Epithelial cell of prostate (primary cell): ENCODE data around the gene TRIM75.
"Not testable (repeated sequence)": the region's sequence is repeated elsewhere in the genome, so short reads cannot be mapped to it uniquely, and the experiment has no call there.

Experiments used
- DNase-seq: peaks from one replicate; pipeline ENCODE4 v3.0.0-alpha.2; 2011; ENCODE audit warnings: low read depth, low spot score
- H3K27ac ChIP-seq: fragments of 450-650 bp; 2 replicates; pipeline ENCODE4 v1.5.1; 2017; ENCODE audit warnings: mild to moderate bottlenecking

Gene TRIM75

DNA sequence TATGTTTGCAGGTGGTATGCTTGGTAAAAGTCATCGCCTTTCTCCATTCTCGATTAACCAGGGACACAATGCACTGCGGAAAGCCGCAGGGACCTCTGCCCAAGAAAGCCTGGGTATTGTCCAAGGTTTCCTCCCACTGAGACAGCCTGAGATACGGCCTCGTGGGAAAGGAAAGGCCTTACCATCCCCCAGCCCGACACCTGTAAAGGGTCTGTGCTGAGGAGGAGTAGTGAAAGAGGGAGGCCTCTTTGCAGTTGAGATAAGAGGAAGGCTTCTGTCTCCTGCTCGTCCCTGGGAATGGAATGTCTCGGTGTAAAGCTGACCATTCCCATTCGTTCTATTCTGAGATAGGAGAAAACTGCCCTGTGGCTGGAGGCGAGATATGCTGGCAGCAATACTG, 19.7 kb downstream of the TRIM75 start:
- not testable (repeated sequence) for DNase-seq, H3K27ac ChIP-seq

DNA sequence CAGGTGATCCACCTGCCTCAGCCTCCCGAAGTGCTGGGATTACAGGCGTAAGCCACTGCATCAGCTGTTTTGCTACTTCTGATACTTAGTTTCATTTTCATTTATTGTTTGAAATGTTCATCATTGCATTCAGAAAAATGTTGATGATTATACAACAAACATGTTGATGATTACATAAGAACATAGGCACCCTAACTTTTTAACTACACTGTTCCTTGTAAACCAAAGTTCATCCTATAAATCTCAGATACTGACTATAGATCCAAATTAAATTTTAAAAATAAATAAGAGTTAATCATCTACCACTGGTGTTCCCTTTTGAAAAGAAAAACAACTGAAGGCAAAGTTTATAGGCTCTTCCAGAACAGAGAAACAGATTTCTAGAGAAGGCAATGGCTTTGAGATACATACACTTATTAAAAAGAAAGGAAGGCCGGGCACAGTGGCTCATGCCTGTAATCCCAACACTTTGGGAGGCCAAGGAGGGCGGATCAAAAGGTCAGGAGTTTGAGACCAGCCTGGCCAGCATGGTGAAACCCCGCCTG, 23.4 kb downstream of the TRIM75 start:
- DNase-seq: no peak
- no peak overlapping the region for H3K27ac ChIP-seq

DNA sequence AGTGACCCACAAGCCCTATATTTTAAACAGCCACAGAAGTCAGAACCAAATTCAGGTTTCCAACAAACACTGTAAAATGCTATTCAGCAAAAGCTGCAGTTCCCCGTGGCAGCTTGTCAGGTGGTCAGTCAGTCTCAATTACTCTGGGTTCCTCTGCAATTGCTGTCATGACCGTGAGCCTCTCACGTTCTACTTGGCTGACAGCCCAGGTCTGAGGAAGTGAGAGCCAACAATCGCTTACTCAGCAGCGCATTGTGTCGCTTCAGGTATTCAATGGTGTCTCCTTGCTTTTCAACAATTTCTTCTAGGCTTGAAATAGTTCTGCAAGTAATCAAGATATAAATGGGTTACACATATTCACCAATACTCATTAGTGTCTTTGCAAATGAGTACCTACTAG, 25.8 kb downstream of the TRIM75 start:
- peak; percentile 16 for DNase-seq
- H3K27ac ChIP-seq: no peak overlapping the region

DNA sequence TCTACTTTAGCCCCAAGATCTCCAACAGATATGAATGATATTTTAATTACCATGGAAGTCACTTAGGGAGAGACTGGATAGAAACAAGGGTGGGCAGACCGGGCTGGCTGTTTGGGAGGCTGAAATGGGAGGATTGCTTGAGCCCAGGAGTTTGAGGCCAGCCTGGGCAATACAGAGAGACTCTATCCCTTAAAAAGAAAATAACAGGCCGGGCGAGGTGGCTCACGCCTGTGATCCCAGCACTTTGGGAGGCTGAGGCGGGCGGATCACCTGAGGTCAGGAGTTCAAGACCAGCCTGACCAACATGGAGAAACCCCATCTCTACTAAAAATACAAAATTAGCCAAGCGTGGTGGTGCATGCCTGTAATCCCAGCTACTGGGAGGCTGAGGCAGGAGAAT, 31.1 kb downstream of the TRIM75 start:
- not testable (repeated sequence) for DNase-seq, H3K27ac ChIP-seq

DNA sequence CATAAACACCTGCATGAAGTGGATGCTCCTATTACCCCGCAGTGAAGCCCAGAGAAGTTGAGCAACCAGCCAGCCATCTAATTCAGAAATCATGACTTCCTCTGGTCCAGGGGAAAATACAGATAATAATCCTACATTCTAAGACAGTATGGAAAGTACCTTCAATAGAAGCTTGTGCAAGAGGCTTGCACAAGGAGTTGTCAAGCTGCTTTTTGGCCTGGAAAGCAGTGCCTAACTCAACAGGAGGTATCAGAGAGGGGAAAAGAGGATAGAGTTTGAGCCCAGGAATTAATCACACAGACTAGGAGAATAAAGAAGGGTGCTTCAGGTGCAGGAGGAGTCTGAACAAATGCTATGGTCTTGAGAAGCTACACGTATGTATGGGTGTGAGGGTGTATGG, 32.3 kb downstream of the TRIM75 start:
- no peak for DNase-seq
- no peak overlapping the region for H3K27ac ChIP-seq

DNA sequence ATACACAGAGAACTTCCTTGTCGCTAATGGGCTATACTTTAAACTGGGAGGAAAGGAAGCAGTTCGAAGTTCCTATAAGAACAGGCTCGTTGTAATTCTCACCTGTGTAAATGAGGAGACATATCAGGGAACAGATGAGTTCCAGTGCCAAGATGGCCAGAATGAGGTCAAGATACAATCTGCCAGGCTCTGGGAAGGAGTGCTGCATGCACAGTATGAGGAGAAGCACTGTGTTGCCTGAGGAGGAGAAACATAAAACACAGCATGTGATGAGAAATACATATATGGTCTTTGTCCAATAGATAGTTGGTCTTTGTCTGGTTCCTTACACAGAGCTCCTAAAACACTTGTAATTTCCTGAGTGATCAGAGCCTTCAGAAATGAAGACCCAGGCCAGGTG, 34.7 kb downstream of the TRIM75 start:
- no peak overlapping the region for H3K27ac ChIP-seq
- no peak for DNase-seq

DNA sequence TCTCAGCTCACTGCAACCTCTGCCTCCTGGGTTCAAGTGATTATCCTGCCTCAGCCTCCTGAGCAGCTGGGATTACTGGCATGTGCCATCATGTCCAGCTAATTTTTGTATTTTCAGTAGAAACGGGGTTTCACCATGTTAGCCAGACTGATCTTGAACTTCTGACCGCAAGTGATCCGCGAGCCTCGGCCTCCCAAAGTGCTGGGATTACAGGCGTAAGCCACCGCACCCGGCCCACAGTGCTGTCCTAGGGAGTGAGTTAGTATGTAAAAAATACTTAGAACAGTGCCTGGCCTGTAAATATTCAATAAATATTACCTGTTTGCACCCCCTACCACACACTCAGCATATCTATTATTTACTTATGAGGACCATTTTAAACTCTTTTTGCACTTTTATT, 38.5 kb downstream of the TRIM75 start:
- H3K27ac ChIP-seq, DNase-seq: not testable (repeated sequence)

DNA sequence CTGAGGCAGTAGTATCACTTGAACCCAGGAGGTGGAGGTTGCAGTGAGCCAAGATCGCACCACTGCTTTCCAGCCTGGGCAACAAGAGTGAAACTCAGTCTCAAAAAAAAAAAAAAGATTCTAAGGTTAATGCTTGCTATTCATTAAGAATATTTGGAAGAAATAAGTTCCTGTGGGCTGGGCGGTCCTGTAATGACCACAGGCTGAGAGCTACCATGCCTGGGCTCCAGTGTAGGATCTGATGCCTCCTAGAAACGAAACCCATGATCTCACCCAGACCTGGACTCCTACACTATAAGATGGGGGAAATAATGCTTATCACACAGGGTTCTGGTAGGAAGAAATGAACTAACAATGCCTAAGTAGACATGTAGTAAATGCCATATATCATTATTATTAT, 41.2 kb downstream of the TRIM75 start:
- no peak overlapping the region for H3K27ac ChIP-seq
- no peak for DNase-seq

DNA sequence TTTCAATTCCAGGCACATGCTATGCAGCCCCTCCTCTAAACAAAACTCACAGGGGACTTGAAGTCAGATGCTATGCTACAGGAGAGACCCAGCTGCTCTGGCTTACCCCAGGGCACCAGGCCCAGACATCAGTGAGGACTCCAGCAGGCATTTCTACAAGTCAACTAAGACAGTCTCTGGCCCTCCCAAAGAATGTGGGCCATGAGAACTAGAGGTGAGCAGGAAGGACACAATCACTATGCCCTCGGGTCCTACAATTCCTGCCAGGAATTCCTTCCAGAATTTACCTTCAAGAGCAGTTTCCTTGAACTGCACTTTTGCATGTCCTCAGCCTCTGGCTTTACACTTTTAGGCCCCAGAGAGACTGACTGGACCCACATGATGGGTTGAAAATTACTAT, 41.6 kb downstream of the TRIM75 start:
- no peak overlapping the region for H3K27ac ChIP-seq
- no peak for DNase-seq

DNA sequence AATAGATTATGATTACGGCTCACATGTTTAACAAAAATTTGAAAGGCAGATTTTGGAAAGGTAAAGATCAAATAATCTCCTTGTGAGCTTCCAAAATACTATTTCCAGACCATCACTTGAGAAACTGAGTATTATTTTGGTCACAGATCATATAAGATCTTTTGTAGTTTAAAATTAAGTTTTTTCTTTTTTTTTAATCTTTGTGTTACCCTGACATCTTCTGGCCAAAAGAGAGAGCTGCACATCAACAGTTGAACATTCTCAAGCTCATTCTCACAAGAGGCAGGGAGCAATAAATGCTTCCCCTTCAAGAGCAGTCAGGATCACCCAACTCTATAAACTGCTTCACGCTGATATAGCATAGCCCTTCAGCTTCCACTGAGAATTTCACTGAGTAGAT, 43.1 kb downstream of the TRIM75 start:
- no peak overlapping the region for H3K27ac ChIP-seq
- no peak for DNase-seq

DNA sequence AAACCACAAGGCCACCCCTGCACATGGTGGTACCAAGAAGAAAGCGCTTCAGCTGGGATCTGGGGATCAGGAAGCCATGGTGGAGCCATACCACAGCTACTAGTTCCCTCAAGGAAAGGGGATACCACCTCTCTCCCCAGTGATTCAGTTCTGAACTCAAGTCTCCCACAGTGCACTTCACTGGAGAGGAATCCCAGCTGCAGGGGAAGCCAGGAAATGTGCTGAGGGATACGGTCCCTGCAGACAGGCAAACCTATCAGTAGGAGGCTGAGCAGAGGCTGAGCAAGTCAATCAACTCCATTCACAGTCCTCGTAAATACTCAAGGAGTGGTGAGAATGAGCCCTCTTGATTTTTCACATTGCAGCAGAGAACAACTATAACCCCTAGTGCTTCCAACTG, 48.0 kb downstream of the TRIM75 start:
- DNase-seq: no peak
- H3K27ac ChIP-seq: no peak overlapping the region

DNA sequence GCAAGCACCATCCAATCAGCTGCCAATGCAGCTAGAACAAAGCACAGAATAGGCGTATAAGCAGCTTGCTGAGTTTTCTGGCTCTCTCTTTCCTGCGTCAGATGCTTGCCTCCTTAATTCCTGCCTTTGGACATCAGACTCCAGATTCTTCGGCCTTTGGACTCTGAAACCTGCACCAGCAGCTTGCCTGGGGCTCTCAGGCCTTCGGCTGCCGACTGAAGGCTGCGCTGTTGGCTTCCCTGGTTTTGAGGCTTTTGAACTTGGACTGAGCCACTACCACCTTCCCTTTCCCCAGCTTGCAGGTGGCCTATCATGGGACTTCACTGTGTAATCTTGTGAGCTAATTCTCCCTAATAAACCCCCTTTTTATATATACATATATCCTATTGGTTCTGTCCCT, 52.9 kb downstream of the TRIM75 start:
- DNase-seq: no peak
- H3K27ac ChIP-seq: no peak overlapping the region
